Measurements from ENCODE around the gene NTM. TPM values are rescaled to one million over a fixed set of nuclear protein-coding genes. Genes with fewer than 3 reads are reported as not detected.

Gene NTM
- total and polyA plus RNA-seq, 2 of the 8 experiments (the other 6 are each of a cell fraction or from before 2014, with no cell fraction given) = 13.4 to 20.0 TPM

DNA sequence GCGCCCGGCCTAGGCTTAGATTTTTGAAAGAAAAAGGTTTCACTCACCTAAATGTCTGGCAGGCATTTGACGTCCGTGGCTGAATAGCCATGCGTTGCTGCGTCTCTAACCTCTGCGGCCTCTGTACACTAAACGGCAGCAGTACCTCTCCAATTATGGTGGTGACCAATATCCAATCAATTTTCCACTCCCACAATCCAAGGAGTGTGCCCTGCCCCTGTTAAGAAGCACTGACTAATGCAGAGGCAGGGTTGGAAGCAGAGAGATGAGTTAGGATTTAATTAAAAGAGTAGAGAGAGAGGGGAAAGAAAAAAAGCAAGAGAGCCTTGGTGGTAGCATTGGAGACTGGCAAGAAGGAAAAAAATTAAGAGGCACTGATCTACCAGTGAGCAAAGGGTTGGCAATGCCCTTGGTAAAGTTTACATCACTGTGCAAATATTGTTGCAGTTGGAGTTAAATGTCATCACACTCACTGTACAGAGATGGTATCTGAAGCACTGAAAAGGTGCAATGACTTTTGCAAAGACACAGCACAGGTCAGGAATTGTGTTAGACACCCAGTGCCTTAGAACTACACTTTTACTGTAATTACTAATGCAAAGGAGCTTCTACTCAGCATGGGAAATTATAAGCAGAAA, 526.7 kb downstream of the NTM start (continued):
- TF ChIP-seq, protein P1, sequence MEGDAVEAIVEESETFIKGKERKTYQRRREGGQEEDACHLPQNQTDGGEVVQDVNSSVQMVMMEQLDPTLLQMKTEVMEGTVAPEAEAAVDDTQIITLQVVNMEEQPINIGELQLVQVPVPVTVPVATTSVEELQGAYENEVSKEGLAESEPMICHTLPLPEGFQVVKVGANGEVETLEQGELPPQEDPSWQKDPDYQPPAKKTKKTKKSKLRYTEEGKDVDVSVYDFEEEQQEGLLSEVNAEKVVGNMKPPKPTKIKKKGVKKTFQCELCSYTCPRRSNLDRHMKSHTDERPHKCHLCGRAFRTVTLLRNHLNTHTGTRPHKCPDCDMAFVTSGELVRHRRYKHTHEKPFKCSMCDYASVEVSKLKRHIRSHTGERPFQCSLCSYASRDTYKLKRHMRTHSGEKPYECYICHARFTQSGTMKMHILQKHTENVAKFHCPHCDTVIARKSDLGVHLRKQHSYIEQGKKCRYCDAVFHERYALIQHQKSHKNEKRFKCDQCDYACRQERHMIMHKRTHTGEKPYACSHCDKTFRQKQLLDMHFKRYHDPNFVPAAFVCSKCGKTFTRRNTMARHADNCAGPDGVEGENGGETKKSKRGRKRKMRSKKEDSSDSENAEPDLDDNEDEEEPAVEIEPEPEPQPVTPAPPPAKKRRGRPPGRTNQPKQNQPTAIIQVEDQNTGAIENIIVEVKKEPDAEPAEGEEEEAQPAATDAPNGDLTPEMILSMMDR (IDR thresholded peaks at IDR 0.05; ENCODE audit: control extremely low read depth in 1 of 3, insufficient read depth in 1 of 3, low read depth in 1 of 3, low read length in 3 of 3) = no peak
- TF ChIP-seq USF2 (IDR thresholded peaks at IDR 0.05; ENCODE audit: low read length) (no peak), ATF2 (IDR thresholded peaks at IDR 0.05; ENCODE audit: low read length) (no peak), BCL11A (IDR thresholded peaks at IDR 0.05; ENCODE audit: low read depth in 2 of 2, low read length in 2 of 2) (no peak), NANOG (IDR thresholded peaks at IDR 0.05; ENCODE audit: insufficient read depth, low read depth, low read length, poor library complexity, severe bottlenecking) (no peak), E2F6 (IDR thresholded peaks at IDR 0.05) (no peak), EP300 (IDR thresholded peaks at IDR 0.05; ENCODE audit: borderline replicate concordance in 1 of 2, low read depth in 2 of 2, low read length in 2 of 2) (no peak)
